Fibroblast of pulmonary artery (primary cell): ENCODE data around the gene CREG2.

Source experiments
- DNase-seq: peaks from one replicate; pipeline ENCODE4 v3.0.0-alpha.2; 2010; ENCODE audit warnings: low read depth
- H3K4me3 ChIP-seq: replicated peaks from 2 replicates; pipeline ENCODE4 v1.5.1; 2011; ENCODE audit warnings: low read depth, mild to moderate bottlenecking, control low read depth, low read length, moderate library complexity
- CTCF ChIP-seq: IDR thresholded peaks from 2 replicates; pipeline ENCODE4 v1.5.1; 2011; ENCODE audit warnings: mild to moderate bottlenecking, control low read depth, low read length, inconsistent platforms; ENCODE audit errors: missing control alignments

Gene CREG2

GRCh38 chr2:101339266-101339880 lies 47.9 kb downstream of the CREG2 start:
- no peak overlapping the region for H3K4me3 ChIP-seq
- TF ChIP-seq CTCF = no peak
- no peak for DNase-seq

GRCh38 chr2:101337877-101338276 lies 49.4 kb downstream of the CREG2 start:
- H3K4me3 ChIP-seq = no peak overlapping the region
- no peak for TF ChIP-seq CTCF
- peak; percentile 34 for DNase-seq

GRCh38 chr2:101332885-101333766 lies 54.2 kb downstream of the CREG2 start:
- no peak overlapping the region for H3K4me3 ChIP-seq
- no peak for DNase-seq
- TF ChIP-seq CTCF = no peak

GRCh38 chr2:101331202-101331601 lies 56.1 kb downstream of the CREG2 start:
- no peak for DNase-seq
- no peak overlapping the region for H3K4me3 ChIP-seq
- no peak for TF ChIP-seq CTCF

GRCh38 chr2:101330253-101330933 lies 56.9 kb downstream of the CREG2 start:
- no peak overlapping the region for H3K4me3 ChIP-seq
- peak; percentile 35 for DNase-seq

GRCh38 chr2:101329026-101329425 lies 58.3 kb downstream of the CREG2 start:
- DNase-seq = no peak
- no peak overlapping the region for H3K4me3 ChIP-seq
- TF ChIP-seq CTCF = no peak

More at GRCh38 chr2:101330253-101330933, 56.9 kb downstream of the CREG2 start:
- no peak for TF ChIP-seq CTCF
